22Rv1 (cell line): ENCODE results near the gene FAM151A.

Experiments
- H3K27ac ChIP-seq: fragments of 450-650 bp; 2 replicates; pipeline ENCODE4 v1.5.1; 2017
- ZFX ChIP-seq: fragments of 450-650 bp; IDR thresholded peaks from 2 replicates; pipeline ENCODE4 v1.6.1; 2017; ENCODE audit warnings: antibody characterized with exemption, borderline replicate concordance
- TF ChIP-seq, protein P1 (sequence below): fragments of 450-650 bp; IDR thresholded peaks from 2 replicates; pipeline ENCODE4 v1.5.1; 2017; ENCODE audit warnings: mild to moderate bottlenecking

Gene FAM151A

DNA sequence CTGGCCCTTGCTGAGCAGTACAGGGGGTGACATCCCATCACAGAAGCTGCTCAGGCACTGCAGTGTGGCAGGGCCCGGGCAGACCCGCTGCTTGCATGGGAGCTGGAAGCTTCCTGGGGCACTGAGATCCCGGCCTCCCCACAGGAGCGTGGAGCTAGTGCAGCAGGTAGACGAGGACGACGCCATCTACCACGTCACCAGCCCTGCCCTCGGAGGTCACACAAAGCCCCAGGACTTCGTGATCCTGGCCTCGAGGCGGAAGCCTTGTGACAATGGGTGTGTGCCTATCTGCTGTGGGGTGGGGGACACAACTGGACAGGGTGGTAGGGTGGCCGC is 16.4 kb downstream of the FAM151A start:
- no peak for TF ChIP-seq ZFX
- TF ChIP-seq, protein P1, sequence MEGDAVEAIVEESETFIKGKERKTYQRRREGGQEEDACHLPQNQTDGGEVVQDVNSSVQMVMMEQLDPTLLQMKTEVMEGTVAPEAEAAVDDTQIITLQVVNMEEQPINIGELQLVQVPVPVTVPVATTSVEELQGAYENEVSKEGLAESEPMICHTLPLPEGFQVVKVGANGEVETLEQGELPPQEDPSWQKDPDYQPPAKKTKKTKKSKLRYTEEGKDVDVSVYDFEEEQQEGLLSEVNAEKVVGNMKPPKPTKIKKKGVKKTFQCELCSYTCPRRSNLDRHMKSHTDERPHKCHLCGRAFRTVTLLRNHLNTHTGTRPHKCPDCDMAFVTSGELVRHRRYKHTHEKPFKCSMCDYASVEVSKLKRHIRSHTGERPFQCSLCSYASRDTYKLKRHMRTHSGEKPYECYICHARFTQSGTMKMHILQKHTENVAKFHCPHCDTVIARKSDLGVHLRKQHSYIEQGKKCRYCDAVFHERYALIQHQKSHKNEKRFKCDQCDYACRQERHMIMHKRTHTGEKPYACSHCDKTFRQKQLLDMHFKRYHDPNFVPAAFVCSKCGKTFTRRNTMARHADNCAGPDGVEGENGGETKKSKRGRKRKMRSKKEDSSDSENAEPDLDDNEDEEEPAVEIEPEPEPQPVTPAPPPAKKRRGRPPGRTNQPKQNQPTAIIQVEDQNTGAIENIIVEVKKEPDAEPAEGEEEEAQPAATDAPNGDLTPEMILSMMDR, result no peak

DNA sequence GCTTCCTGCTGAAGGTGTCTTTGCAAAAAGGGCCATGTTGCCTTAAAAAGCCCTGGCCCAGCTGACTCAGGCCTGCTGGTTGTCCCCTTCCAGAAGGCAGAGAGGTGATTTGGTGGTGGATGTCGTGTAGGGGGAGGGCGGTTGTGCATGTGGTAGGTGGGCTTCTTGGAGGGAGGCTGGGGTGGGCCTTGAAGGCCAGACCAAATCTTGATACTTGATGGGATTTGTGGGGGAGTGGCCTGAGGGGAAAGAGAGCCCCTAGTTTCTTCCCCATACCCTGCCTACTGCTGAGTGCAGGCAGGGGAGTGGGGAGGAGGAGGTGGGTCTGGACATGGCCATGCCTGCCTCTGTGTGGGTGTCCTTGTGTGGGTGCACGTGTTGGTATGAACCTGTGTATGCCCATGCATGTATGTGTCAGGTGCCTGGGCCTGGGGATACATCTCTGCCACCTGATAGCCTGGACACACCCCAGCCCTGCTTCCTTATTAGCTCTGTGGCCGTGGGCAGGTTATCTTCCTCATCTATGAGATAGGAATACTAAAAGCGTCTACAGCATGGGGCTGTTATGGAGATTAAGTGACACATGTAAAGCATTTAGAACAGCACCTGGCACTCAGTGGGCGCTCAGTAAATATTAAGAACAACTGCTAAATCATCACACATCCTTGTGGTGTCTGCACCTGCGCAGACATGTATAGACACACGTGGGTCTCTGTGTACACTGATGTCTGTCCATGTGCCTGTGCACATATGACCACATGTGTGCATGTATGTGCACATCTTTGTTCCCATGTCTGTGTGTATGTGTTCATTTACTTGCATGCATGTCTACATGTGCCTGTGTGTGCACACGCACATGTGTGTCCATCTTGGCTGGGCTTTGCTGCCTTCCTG is 17.0 kb downstream of the FAM151A start:
- H3K27ac ChIP-seq, result no peak overlapping the region
- TF ChIP-seq, protein P1, result no peak
- no peak for TF ChIP-seq ZFX

More for the DNA sequence above, 16.4 kb downstream of the FAM151A start:
- no peak overlapping the region for H3K27ac ChIP-seq

DNA sequence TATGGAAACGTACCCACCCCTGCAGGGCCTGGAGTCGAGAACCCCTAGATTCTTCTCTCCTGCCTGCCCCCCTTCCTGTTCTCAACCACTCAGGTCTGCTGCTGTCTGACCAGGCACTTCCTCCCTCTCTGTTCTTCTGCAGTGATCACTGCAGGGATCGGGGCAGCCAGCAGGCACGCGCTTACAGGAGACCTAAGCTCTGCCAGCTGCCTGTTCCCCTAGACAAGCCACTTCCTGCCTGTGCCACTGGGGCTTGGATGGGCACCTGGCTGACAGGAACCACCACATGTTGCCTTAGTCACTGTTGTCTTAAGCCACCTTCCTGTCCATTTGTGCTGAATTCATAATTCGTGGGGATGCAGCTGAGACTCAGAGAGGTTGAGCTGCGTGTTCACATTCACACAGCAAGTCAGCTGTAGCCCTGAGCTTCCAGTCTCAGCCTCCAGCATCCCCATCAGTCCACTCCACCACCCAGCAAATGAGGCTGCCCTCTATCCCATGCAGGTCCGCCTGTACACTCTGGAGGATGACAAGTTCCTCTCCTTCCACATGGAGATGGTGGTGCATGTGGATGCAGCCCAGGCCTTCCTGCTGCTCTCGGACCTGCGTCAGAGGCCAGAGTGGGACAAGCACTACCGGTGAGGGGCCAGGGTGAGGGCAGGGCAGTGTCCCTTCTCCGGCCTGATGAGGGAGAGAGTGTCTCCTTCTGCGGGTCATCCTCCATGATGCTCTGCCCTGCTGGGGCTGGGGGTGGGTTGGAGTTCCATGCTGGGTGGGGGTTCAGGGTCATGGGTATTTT is 18.6 kb downstream of the FAM151A start:
- no peak overlapping the region for H3K27ac ChIP-seq

DNA sequence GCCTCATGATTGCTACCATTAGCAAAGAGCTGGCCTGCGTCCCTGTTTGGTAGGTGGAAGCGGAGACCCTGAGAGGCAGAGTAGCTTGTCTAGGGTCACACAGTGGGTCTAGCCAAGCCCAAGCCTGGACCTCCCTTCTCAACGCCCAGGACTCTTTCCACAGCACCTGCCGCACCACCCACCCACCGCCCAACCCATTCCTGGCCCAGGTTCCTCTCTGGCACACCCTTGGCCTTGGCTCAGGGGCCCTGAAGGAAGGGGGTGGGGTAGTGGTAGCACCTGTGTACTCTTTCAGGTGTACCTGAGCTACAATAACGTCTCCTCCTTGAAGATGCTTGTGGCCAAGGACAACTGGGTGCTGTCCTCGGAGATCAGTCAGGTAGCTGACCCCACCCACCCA is 19.3 kb downstream of the FAM151A start:
- no peak overlapping the region for H3K27ac ChIP-seq
- TF ChIP-seq, protein P1, result no peak
- TF ChIP-seq ZFX, result no peak

More for the DNA sequence above, 18.6 kb downstream of the FAM151A start:
- TF ChIP-seq ZFX, result no peak
- TF ChIP-seq, protein P1, result no peak

DNA sequence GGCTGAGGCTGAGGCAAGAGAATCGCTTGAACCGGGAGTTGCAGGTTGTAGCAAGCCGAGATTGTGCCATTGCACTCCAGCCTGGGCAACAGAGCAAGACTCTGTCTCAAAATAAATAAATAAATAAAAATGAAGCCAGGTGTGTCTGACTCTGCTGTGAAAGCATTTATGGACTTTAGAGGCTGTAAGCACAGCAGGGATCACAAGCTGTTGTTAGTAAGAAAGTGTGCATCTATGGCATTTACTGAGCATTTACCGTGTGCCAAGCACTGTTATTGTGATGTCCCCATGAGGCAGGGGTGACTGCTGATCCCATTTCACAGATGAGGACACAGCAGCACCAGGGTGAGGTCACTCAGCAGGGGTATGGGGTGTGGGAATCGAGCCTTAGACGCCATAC is 20.1 kb downstream of the FAM151A start:
- H3K27ac ChIP-seq, result no peak overlapping the region
- TF ChIP-seq ZFX, result no peak
- TF ChIP-seq, protein P1, result no peak

DNA sequence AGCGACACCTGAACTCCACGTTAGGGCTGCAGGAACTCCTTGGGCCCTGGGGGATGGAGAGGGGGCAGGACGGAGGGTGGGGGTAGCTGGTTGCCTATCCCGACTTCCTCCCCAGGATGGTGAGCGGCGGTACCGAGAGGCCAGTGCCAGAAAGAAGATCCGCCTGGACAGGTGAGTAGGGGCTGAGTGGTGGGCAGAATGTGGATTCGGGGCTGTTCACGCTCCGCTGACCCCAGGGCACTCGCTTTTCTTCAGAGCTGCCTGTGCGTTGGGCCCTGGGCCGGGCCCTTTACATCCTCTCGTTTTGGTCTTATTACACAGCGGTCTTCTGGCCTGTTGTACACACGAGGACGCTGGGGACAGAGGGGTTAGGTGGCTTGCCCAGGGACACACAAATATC is 20.8 kb downstream of the FAM151A start:
- H3K27ac ChIP-seq, result no peak overlapping the region
- TF ChIP-seq ZFX, result no peak
- TF ChIP-seq, protein P1, result no peak

DNA sequence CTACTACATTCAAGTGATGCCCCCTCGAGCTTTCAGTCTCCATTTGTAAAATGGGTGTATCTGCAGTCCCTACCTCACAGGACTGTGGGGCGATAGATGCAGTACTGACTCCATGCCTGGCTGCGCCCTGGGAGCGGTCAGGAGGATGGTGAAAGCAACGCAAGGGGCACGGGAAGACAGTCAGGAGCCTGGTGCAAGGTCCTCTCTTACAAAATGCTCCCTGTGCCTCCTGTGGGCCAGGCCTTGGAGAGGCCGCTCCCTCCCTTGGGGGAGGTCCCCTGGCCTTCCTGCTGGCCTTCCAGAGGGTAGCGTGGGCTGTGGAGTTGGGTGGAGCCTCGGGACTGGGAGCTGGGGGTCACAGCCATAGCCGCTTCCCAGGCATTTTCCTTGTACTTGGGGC is 21.6 kb downstream of the FAM151A start:
- TF ChIP-seq ZFX, result no peak
- TF ChIP-seq, protein P1, result no peak
- H3K27ac ChIP-seq, result no peak overlapping the region
